ENCODE results near the gene C1GALT1. TPM values are rescaled to one million over a fixed set of nuclear protein-coding genes. Genes with fewer than 3 reads are reported as not detected.

C1GALT1 gene
- total RNA-seq, 4 donors from 2014 or later = 42.9 to 99.9 (median 54.6) TPM

DNA sequence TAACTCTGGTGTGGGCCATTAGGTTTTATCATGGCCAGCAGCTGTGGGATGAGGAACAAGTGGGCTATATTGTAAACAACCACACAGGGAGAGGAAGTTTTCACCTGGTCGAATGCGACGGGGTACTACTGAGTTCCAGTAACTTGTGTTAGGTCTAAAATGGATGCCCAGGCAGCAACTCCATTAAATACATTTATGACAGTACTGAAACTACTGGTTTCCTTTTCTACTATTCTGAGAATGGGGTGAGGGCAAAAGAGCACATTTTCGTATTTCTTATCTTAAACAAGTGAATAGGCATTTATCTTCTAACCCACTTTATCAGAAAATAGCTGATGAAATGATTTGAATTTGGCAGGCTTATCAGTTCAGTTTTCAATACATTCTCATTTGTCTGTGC lies 109.7 kb downstream of the C1GALT1 start:
- DNase-seq = no peak
- intact Hi-C loops (cut with DNase I) = no loop called here
- Histone ChIP-seq H3K27ac (no peak overlapping the region), H3K4me1 (no peaks in the 10 kb centered on the region), H3K36me3 (no peaks in the 10 kb centered on the region), H3K27me3 (no peaks in the 10 kb centered on the region), H3K4me3 (replicated peaks in 1 of 3) (no peak overlapping the region), H3K9me3 (no peaks in the 10 kb centered on the region)
- no peak for TF ChIP-seq POLR2A (IDR thresholded peaks at IDR 0.05)
- TF ChIP-seq, protein P1, sequence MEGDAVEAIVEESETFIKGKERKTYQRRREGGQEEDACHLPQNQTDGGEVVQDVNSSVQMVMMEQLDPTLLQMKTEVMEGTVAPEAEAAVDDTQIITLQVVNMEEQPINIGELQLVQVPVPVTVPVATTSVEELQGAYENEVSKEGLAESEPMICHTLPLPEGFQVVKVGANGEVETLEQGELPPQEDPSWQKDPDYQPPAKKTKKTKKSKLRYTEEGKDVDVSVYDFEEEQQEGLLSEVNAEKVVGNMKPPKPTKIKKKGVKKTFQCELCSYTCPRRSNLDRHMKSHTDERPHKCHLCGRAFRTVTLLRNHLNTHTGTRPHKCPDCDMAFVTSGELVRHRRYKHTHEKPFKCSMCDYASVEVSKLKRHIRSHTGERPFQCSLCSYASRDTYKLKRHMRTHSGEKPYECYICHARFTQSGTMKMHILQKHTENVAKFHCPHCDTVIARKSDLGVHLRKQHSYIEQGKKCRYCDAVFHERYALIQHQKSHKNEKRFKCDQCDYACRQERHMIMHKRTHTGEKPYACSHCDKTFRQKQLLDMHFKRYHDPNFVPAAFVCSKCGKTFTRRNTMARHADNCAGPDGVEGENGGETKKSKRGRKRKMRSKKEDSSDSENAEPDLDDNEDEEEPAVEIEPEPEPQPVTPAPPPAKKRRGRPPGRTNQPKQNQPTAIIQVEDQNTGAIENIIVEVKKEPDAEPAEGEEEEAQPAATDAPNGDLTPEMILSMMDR (IDR thresholded peaks at IDR 0.05) = no peak
- WGBS, 2 donors = 93 to 95% methylated on average over 4 of the region's 4 CpGs

DNA sequence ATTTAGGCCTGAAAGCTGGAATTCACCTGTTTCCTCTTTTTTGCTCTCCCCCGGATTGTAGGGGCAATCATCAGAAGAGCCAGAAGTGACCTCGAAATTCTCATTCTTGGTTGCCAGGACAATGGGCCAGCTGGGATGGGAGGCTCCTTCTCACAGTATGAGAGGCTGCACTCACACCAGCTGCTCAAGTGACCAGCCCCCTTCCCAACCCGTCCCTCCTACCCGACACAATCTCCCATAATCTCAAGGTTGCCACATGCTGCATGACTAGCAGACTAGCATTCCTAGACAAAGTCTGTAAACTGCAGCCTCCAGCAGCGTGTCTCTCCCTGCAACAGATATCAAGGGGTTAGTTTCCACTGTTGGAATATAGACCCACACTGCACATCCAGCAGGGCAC lies 110.3 kb downstream of the C1GALT1 start:
- no peak for DNase-seq
- 85 to 95% methylated on average over 5 of the region's 5 CpGs for whole genome bisulfite sequencing, 2 donors
- H3K27me3 ChIP-seq = no peaks in the 10 kb centered on the region
- no peaks in the 10 kb centered on the region for H3K9me3 ChIP-seq
- H3K4me3 ChIP-seq (replicated peaks in 1 of 3) = no peak overlapping the region
- H3K36me3 ChIP-seq = no peaks in the 10 kb centered on the region
- no peak for TF ChIP-seq POLR2A (IDR thresholded peaks at IDR 0.05)
- TF ChIP-seq, protein P1 (IDR thresholded peaks at IDR 0.05) = no peak
- no peak overlapping the region for H3K27ac ChIP-seq
- no peaks in the 10 kb centered on the region for H3K4me1 ChIP-seq
- intact Hi-C loops (cut with DNase I) = no loop called here

DNA sequence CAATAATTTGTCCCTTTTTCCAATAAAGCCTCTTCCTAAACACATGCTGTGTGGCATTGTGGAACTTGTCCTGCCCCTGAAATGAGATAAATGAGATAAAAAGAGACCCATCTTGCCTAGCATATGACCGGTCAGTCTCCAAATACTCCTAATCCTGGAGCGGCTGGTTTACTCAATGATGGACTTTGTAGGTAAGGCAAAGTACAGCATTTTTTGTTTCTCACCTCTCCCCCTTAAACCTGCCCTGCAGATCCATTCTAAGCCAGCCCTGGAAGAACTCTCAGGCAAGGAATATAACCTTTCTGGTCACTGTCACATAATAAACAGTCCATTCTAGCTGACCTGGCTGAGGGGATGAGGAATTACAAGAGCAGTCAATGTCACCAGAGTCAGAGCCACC lies 110.7 kb downstream of the C1GALT1 start:
- Histone ChIP-seq H3K27me3 (no peaks in the 10 kb centered on the region), H3K4me3 (replicated peaks in 1 of 3) (no peak overlapping the region), H3K36me3 (no peaks in the 10 kb centered on the region), H3K9me3 (no peaks in the 10 kb centered on the region), H3K4me1 (no peaks in the 10 kb centered on the region), H3K27ac (no peak overlapping the region)
- intact Hi-C loops (cut with DNase I) = no loop called here
- DNase-seq = no peak
- TF ChIP-seq, protein P1 (IDR thresholded peaks at IDR 0.05) = no peak
- no peak for TF ChIP-seq POLR2A (IDR thresholded peaks at IDR 0.05)
- WGBS, 2 donors = 97 to 100% methylated on average over 2 of the region's 2 CpGs

DNA sequence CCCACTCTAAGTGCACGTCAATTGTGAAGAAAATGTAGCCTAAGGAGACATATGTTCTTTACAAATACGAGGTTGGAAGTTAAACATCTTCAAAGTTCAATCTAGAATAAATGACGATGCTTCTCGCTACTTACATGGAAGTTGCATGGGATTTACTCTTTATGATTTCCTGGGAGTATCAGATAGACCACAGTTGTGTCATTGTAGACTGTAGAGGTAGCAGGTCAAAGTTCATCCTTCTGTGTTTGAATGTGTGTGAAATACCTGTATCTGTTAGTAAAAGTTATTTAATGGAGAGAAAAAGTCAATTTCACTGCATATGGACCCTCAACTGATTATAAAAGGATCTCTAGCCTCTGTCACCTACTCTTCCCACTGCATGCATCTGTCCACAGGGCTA lies 112.6 kb downstream of the C1GALT1 start:
- no peaks in the 10 kb centered on the region for H3K36me3 ChIP-seq
- no peak for DNase-seq
- H3K27ac ChIP-seq = no peak overlapping the region
- TF ChIP-seq, protein P1 (IDR thresholded peaks at IDR 0.05) = no peak
- intact Hi-C loops (cut with DNase I) = no loop called here
- H3K9me3 ChIP-seq = no peaks in the 10 kb centered on the region
- no peaks in the 10 kb centered on the region for H3K27me3 ChIP-seq
- no peak overlapping the region for H3K4me3 ChIP-seq (replicated peaks in 1 of 3)
- WGBS, 2 donors = 82 to 84% methylated on average over 4 of the region's 4 CpGs
- H3K4me1 ChIP-seq = no peaks in the 10 kb centered on the region

Measured in thyroid gland (tissue), 4 donors.